ENCODE results near the gene MKNK2.

GRCh38 chr19:2089727-2090053, 38.6 kb upstream of the MKNK2 start:
- TF ChIP-seq CTCF (IDR thresholded peaks at IDR 0.05) (no peak), POLR2A (IDR thresholded peaks at IDR 0.05) (no peak)
